HL-60 (cell line): Measurements from ENCODE around the gene FSTL4.
A peak's percentile ranks its signal among the peaks of the same experiment; 100 is the strongest.

Source experiments
- DNase-seq, 2 experiments: peaks; one replicate each; pipeline ENCODE4 v3.0.0-alpha.2; 2010 to 2020; ENCODE audit warnings: low read depth in 1 of 2, low spot score in 1 of 2
- H3K27ac ChIP-seq: fragments of 250-450 bp; sonication (Bioruptor Pico); replicated peaks from 2 replicates; pipeline ENCODE4 v1.5.1; 2020; ENCODE audit warnings: mild to moderate bottlenecking, moderate library complexity
- H3K27me3 ChIP-seq: fragments of 250-450 bp; sonication (Bioruptor Pico); 2 replicates; pipeline ENCODE4 v1.5.1; 2021; ENCODE audit warnings: mild to moderate bottlenecking, moderate library complexity; ENCODE audit not compliant: insufficient read depth, poor library complexity, severe bottlenecking
- H3K4me3 ChIP-seq: replicated peaks from 2 replicates; pipeline ENCODE4 v1.5.1; 2011; ENCODE audit warnings: mild to moderate bottlenecking, control low read depth, low read length; ENCODE audit not compliant: insufficient read depth
- CTCF ChIP-seq: IDR thresholded peaks from one replicate; pipeline ENCODE4 v1.5.1; 2011; ENCODE audit warnings: low read length, control low read depth, inconsistent platforms; ENCODE audit not compliant: insufficient read depth
- GABPA ChIP-seq: IDR thresholded peaks from 2 replicates; pipeline ENCODE4 v1.6.1; 2012; ENCODE audit warnings: low read depth
- POLR2AphosphoS5 ChIP-seq: IDR thresholded peaks from 2 replicates; pipeline ENCODE4 v1.6.1; 2012; ENCODE audit warnings: low read depth
- SPI1 ChIP-seq: IDR thresholded peaks from 2 replicates; pipeline ENCODE4 v1.6.1; 2012; ENCODE audit warnings: low read depth, mild to moderate bottlenecking, borderline replicate concordance
- TF ChIP-seq, protein P1 (sequence below): IDR thresholded peaks from 2 replicates; pipeline ENCODE4 v1.6.1; 2012; ENCODE audit warnings: low read depth; ENCODE audit not compliant: insufficient replicate concordance

FSTL4 gene

GRCh38 chr5:133247151-133247709 lies 365.1 kb downstream of the FSTL4 start:
- Histone ChIP-seq H3K4me3 (no peak overlapping the region), H3K27me3 (no peaks in the 10 kb centered on the region), H3K27ac (no peak overlapping the region)
- DNase-seq: no peak
- no peak for TF ChIP-seq CTCF
- no peak for TF ChIP-seq SPI1
- TF ChIP-seq GABPA: no peak
- TF ChIP-seq, protein P1, sequence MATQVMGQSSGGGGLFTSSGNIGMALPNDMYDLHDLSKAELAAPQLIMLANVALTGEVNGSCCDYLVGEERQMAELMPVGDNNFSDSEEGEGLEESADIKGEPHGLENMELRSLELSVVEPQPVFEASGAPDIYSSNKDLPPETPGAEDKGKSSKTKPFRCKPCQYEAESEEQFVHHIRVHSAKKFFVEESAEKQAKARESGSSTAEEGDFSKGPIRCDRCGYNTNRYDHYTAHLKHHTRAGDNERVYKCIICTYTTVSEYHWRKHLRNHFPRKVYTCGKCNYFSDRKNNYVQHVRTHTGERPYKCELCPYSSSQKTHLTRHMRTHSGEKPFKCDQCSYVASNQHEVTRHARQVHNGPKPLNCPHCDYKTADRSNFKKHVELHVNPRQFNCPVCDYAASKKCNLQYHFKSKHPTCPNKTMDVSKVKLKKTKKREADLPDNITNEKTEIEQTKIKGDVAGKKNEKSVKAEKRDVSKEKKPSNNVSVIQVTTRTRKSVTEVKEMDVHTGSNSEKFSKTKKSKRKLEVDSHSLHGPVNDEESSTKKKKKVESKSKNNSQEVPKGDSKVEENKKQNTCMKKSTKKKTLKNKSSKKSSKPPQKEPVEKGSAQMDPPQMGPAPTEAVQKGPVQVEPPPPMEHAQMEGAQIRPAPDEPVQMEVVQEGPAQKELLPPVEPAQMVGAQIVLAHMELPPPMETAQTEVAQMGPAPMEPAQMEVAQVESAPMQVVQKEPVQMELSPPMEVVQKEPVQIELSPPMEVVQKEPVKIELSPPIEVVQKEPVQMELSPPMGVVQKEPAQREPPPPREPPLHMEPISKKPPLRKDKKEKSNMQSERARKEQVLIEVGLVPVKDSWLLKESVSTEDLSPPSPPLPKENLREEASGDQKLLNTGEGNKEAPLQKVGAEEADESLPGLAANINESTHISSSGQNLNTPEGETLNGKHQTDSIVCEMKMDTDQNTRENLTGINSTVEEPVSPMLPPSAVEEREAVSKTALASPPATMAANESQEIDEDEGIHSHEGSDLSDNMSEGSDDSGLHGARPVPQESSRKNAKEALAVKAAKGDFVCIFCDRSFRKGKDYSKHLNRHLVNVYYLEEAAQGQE: peak; percentile 72
- TF ChIP-seq POLR2AphosphoS5: no peak

DNA sequence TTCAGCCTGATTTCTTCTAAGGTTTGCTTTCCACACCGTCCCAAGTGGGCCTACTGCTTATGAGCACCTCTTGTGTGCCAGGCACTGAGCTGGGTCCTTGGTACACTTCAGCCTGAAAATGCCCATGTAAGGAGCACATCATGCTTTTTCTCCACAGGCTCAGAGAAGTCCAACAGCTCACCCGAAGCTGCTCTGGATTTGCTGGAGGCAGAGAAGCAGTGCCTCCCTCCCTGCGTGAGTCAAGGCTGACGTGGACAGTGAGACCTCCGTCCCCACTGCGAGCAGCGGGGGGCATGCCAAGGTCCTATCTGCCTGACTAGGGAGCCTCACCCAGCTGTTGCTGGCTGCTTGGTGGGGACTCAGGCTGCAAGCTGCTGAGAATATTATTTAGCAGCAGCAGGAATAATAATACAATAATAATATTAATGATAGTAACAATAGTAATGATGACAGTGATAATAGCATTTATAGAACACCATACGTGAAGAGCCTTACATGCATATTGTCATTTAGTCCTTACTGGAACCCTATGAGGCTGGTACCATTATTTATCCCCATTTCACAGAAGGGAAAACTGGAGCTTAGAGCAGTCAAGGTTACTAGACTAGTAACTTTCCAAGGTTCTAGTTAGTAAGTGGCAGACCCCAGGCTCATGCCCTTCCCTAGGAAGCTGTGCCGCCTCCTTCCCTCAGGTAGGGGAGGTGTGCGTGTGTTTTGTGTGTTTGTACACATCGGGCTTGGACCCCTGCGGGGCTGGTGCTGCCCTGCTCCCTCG lies 365.8 kb downstream of the FSTL4 start:
- no peak overlapping the region for H3K27ac ChIP-seq
- H3K4me3 ChIP-seq: no peak overlapping the region
- no peak for DNase-seq
- no peaks in the 10 kb centered on the region for H3K27me3 ChIP-seq
- TF ChIP-seq, protein P1: no peak

- H3K4me3 ChIP-seq: no peak overlapping the region
- H3K27me3 ChIP-seq: no peaks in the 10 kb centered on the region
- H3K27ac ChIP-seq: no peak overlapping the region
- TF ChIP-seq, protein P1: no peak
- TF ChIP-seq SPI1: no peak
- no peak for TF ChIP-seq CTCF
- TF ChIP-seq GABPA: no peak
- DNase-seq: no peak
Observed at GRCh38 chr5:133246053-133246370, 366.3 kb downstream of the FSTL4 start.
